Loucy (cell line): ENCODE results near the gene PHACTR1.

Experiments used
- H2AFZ ChIP-seq: fragments of 200-600 bp; sonication (generic); 2 replicates; pipeline ENCODE4 v1.6.0; 2016; ENCODE audit warnings: antibody characterized with exemption, mild to moderate bottlenecking, low read length, moderate library complexity
- H3F3A ChIP-seq: fragments of 200-600 bp; 2 replicates; pipeline ENCODE4 v1.6.0; 2016; ENCODE audit warnings: antibody characterized with exemption, low read depth, mild to moderate bottlenecking
- H3K27me3 ChIP-seq: fragments of 200-600 bp; sonication (generic); 2 replicates; pipeline ENCODE4 v1.6.1; 2014; ENCODE audit warnings: low read length, mild to moderate bottlenecking; ENCODE audit not compliant: insufficient read depth, poor library complexity, severe bottlenecking
- H3K36me3 ChIP-seq: fragments of 200-600 bp; sonication (generic); 2 replicates; pipeline ENCODE4 v1.6.1; 2016; ENCODE audit warnings: low read length; ENCODE audit not compliant: insufficient read depth
- H3K4me1 ChIP-seq: fragments of 200-600 bp; sonication (generic); 2 replicates; pipeline ENCODE4 v1.5.1; 2014; ENCODE audit warnings: low read length, mild to moderate bottlenecking; ENCODE audit not compliant: insufficient read depth, poor library complexity, severe bottlenecking
- H3K4me2 ChIP-seq: fragments of 200-600 bp; sonication (generic); 2 replicates; pipeline ENCODE4 v1.6.0; 2014; ENCODE audit warnings: antibody characterized with exemption, low read length, low read depth, mild to moderate bottlenecking; ENCODE audit not compliant: poor library complexity, severe bottlenecking
- H3K4me3 ChIP-seq: fragments of 200-600 bp; sonication (generic); 2 replicates; pipeline ENCODE4 v1.5.1; 2014; ENCODE audit warnings: low read length, mild to moderate bottlenecking, mixed read lengths; ENCODE audit not compliant: poor library complexity, severe bottlenecking
- H3K79me2 ChIP-seq: fragments of 200-600 bp; sonication (generic); 2 replicates; pipeline ENCODE4 v1.6.1; 2014; ENCODE audit warnings: low read length; ENCODE audit not compliant: insufficient read depth
- H3K9ac ChIP-seq: fragments of 200-600 bp; sonication (generic); 2 replicates; pipeline ENCODE4 v1.6.0; 2014; ENCODE audit warnings: mild to moderate bottlenecking, low read depth, low read length, moderate library complexity; ENCODE audit not compliant: poor library complexity, severe bottlenecking
- H3K9me2 ChIP-seq: fragments of 200-600 bp; sonication (generic); replicated peaks from 2 replicates; pipeline ENCODE4 v1.6.1; 2016; ENCODE audit warnings: low read depth, low read length, mixed read lengths
- H3K9me3 ChIP-seq: fragments of 200-600 bp; sonication (generic); 2 replicates; pipeline ENCODE4 v1.6.1; 2014; ENCODE audit warnings: mild to moderate bottlenecking, antibody characterized with exemption, low read length, low read depth; ENCODE audit not compliant: insufficient read depth
- H4K20me1 ChIP-seq: fragments of 200-600 bp; sonication (generic); 2 replicates; pipeline ENCODE4 v1.6.0; 2014; ENCODE audit warnings: antibody characterized with exemption, low read length, mild to moderate bottlenecking; ENCODE audit not compliant: insufficient read depth, poor library complexity, severe bottlenecking
- CTCF ChIP-seq: fragments of 200-600 bp; sonication (generic); conservative IDR thresholded peaks from 2 replicates; pipeline ENCODE4 v1.5.1; 2014; ENCODE audit warnings: mild to moderate bottlenecking, antibody characterized with exemption, low read length
- EZH2phosphoT487 ChIP-seq: fragments of 200-600 bp; IDR thresholded peaks from 2 replicates; pipeline ENCODE4 v1.6.1; 2018; ENCODE audit warnings: antibody characterized with exemption, mild to moderate bottlenecking, moderate library complexity, borderline replicate concordance

Gene PHACTR1

GRCh38 chr6:13181393-13181792 is 464.8 kb downstream of the PHACTR1 start:
- H3K4me1 ChIP-seq, result peaks cover 32% of the 10 kb centered on the region
- no peak overlapping the region for H3K4me3 ChIP-seq
- H2AFZ ChIP-seq, result no peak overlapping the region
- no peaks in the 10 kb centered on the region for H4K20me1 ChIP-seq
- no peak for TF ChIP-seq CTCF
- no peak overlapping the region for H3K4me2 ChIP-seq
- H3K9me3 ChIP-seq, result no peaks in the 10 kb centered on the region
- no peaks in the 10 kb centered on the region for H3K27me3 ChIP-seq
- no peaks in the 10 kb centered on the region for H3F3A ChIP-seq
- no peaks in the 10 kb centered on the region for H3K79me2 ChIP-seq
- no peaks in the 10 kb centered on the region for H3K9me2 ChIP-seq
- H3K9ac ChIP-seq, result no peak overlapping the region
- no peaks in the 10 kb centered on the region for H3K36me3 ChIP-seq

GRCh38 chr6:13183415-13184088 is 467.0 kb downstream of the PHACTR1 start:
- TF ChIP-seq EZH2phosphoT487 (no peak), CTCF (no peak)
- no peak overlapping the region for H2AFZ ChIP-seq
- no peak overlapping the region for H3K4me2 ChIP-seq
- no peak overlapping the region for H3K4me3 ChIP-seq
- H3K79me2 ChIP-seq, result no peaks in the 10 kb centered on the region
- no peaks in the 10 kb centered on the region for H3K9me2 ChIP-seq
- peaks cover 20% of the 10 kb centered on the region for H3K4me1 ChIP-seq
- H4K20me1 ChIP-seq, result no peaks in the 10 kb centered on the region
- no peak overlapping the region for H3K9ac ChIP-seq
- H3K9me3 ChIP-seq, result no peaks in the 10 kb centered on the region
- H3K27me3 ChIP-seq, result no peaks in the 10 kb centered on the region
- no peaks in the 10 kb centered on the region for H3F3A ChIP-seq
- no peaks in the 10 kb centered on the region for H3K36me3 ChIP-seq

GRCh38 chr6:13184089-13184468 is 467.5 kb downstream of the PHACTR1 start:
- no peaks in the 10 kb centered on the region for H3K27me3 ChIP-seq

More at GRCh38 chr6:13184089-13184468, 467.5 kb downstream of the PHACTR1 start:
- Histone ChIP-seq H3F3A (no peaks in the 10 kb centered on the region), H3K9ac (no peak overlapping the region), H2AFZ (no peak overlapping the region), H3K79me2 (no peaks in the 10 kb centered on the region), H3K9me2 (no peaks in the 10 kb centered on the region), H3K9me3 (no peaks in the 10 kb centered on the region), H3K4me3 (no peak overlapping the region), H4K20me1 (no peaks in the 10 kb centered on the region), H3K4me2 (no peak overlapping the region), H3K36me3 (no peaks in the 10 kb centered on the region), H3K4me1 (peaks cover 15% of the 10 kb centered on the region)
- TF ChIP-seq CTCF, result no peak
- TF ChIP-seq EZH2phosphoT487, result no peak
